Skeletal muscle tissue (tissue), 4 donors: ENCODE measurements around the gene PAX7. TPM values are rescaled to one million over a fixed set of nuclear protein-coding genes. Genes with fewer than 3 reads are reported as not detected.
"Not testable (repeated sequence)": the region's sequence is repeated elsewhere in the genome, so short reads cannot be mapped to it uniquely, and the experiment has no call there.

Experiments used
- H3K27ac ChIP-seq: one replicate; pipeline ENCODE4 v1.7.0; 2013; ENCODE audit warnings: mild to moderate bottlenecking, low read depth, low read length, inconsistent platforms
- H3K27me3 ChIP-seq, 3 donors: one replicate each; pipeline ENCODE4 v1.7.0; 2013; ENCODE audit warnings: low read length in 3 of 3; ENCODE audit not compliant: control insufficient read depth in 3 of 3, insufficient read depth in 3 of 3
- H3K36me3 ChIP-seq, 3 donors: one replicate each; pipeline ENCODE4 v1.7.0; 2013; ENCODE audit warnings: low read length in 3 of 3; ENCODE audit not compliant: control insufficient read depth in 3 of 3, insufficient read depth in 3 of 3
- H3K4me1 ChIP-seq, 3 donors: one replicate each; pipeline ENCODE4 v1.7.0; 2013; ENCODE audit warnings: low read length in 3 of 3, mild to moderate bottlenecking in 3 of 3; ENCODE audit not compliant: control insufficient read depth in 3 of 3, insufficient read depth in 3 of 3
- H3K4me3 ChIP-seq, 3 donors: one replicate each; pipeline ENCODE4 v1.7.0; 2013; ENCODE audit warnings: low read length in 3 of 3
- H3K9ac ChIP-seq, 3 donors: one replicate each; pipeline ENCODE4 v1.7.0; 2013; ENCODE audit warnings: low read length in 3 of 3, mild to moderate bottlenecking in 3 of 3, moderate library complexity in 2 of 3, low read depth in 1 of 3
- H3K9me3 ChIP-seq, 3 donors: one replicate each; pipeline ENCODE4 v1.7.0; 2013; ENCODE audit warnings: low read length in 3 of 3; ENCODE audit not compliant: control insufficient read depth in 3 of 3
- total RNA-seq: library from RNA; depleted of rRNA; stranded (reverse); fragments of >200 nt; gene quantifications from one replicate; pipeline ENCODE4 v1.2.3, GENCODE V29; 2014
- donor health status: Osteomylitis.

PAX7 gene
- 13.0 TPM for total RNA-seq

DNA sequence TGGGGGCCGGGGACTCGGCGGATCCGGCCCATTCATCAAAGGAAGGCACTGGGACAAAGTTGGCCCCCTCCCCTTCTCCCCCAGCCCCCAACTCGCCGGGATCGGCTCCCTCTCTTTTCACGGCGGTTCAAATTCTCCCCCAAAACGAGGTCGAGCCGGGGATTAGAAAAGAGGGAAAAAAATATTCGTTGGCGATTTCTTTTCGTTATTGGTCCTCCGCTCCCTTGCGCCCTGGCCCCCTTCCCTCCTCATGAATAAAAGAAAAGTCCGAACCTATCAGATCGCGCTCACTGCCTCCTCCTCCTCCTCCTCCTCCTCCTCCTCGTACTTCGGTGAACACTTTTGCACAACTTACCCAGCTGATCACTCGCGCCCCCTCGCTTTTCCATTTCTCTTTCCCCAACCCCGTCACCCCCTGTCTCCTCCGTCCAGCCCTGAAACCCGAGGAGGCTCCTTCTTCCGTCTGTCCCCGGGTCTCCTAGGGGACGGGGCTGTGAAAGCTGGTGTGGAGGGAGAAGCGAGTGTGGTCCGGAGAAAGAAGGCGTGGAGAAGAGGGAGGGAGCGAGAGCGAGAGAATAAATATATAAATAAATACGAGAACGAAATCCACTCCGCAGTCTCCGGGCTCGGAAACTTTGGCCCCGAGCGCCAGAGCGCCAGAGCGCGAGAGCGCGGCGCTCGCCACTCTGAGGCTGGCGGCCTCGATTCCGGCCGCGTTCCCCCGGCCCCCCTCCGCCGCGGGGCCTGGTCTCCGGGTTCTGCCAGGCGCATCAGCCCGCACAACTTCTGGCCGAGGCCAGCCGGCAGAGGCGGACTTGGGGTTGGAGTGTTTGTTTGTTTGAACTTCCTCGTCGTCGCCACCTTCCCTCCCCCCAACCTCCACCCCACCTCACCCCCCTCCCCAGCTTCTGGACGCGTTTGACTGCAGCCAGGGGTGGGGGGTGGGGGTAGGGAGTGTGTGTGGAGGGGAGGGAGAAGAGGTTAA, at the start of gene PAX7:
Gene PAX7 (plus strand): TSS at position 336 of the 985 bp plus-strand sequence. CDS start 758 bp downstream, outside the sequence.
- Histone ChIP-seq H3K9ac (peak within 1 kb of the TSS in 1 of 3 donors; percentile 32), H3K27ac (no peak within 1 kb of the TSS), H3K4me1 (peaks cover 5 to 14% (median 8%) of the 10 kb centered on the region in 3 donors), H3K9me3 (no peaks in the 10 kb centered on the region), H3K27me3 (peaks cover 76 to 78% (median 77%) of the 10 kb centered on the region in 3 donors), H3K36me3 (no peaks in the 10 kb centered on the region), H3K4me3 (peak within 1 kb of the TSS in 2 of 3 donors; percentile 22 to 38)

DNA sequence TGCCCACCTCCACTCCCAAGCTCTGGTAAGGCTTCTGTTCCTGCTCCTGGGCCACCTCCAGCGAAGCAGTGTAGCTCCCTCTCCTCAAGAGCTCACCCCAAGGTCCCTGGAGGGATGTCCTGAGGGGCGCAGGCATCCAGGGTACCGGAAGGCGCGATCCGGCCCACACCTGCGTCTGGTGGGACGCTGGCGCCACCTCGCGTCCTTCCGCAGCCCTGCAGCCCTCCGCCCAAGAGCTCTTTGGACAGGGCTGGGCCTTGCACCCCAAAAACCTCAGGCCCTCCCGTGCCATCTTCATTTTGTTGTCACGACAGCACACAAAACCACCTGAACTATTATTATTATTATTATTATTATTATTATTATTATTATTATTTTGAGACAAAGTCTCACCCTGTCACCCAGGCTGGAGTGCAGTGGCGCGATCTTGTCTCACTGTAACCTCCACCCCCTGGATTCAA, 49.2 kb upstream of the PAX7 start:
- H3K4me3 ChIP-seq, result no peak overlapping the region
- H3K9me3 ChIP-seq, result no peaks in the 10 kb centered on the region
- peaks cover 0 to 7% (median 0%) of the 10 kb centered on the region in 3 donors for H3K4me1 ChIP-seq
- H3K36me3 ChIP-seq, result no peaks in the 10 kb centered on the region
- H3K27ac ChIP-seq, result no peak overlapping the region
- peaks cover 11 to 23% (median 19%) of the 10 kb centered on the region in 3 donors for H3K27me3 ChIP-seq
- H3K9ac ChIP-seq, result no peak overlapping the region

DNA sequence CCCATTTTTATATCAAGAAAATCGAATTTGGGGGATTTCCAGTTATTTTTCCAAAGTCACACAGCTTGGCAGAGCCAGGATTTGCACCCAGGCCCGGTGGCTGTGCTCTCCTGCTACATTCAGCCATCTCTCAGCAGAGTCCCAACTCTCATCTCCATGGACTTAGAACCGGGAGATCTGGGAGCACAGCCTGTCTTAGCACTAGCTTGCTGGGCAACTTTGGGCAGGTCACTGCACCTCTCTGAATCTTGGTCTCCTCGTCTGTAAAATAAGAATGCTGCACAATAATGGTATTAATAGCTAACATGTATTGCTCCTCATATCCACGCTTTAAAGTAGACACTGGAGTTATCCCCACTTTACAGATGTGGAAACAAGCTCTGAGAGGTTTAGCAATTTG, 47.8 kb upstream of the PAX7 start:
- Histone ChIP-seq H3K27me3 (peaks cover 11 to 33% (median 25%) of the 10 kb centered on the region in 3 donors), H3K4me1 (peaks cover 0 to 7% (median 0%) of the 10 kb centered on the region in 3 donors), H3K9me3 (no peaks in the 10 kb centered on the region), H3K36me3 (no peaks in the 10 kb centered on the region), H3K9ac (no peak overlapping the region), H3K4me3 (no peak overlapping the region), H3K27ac (no peak overlapping the region)

DNA sequence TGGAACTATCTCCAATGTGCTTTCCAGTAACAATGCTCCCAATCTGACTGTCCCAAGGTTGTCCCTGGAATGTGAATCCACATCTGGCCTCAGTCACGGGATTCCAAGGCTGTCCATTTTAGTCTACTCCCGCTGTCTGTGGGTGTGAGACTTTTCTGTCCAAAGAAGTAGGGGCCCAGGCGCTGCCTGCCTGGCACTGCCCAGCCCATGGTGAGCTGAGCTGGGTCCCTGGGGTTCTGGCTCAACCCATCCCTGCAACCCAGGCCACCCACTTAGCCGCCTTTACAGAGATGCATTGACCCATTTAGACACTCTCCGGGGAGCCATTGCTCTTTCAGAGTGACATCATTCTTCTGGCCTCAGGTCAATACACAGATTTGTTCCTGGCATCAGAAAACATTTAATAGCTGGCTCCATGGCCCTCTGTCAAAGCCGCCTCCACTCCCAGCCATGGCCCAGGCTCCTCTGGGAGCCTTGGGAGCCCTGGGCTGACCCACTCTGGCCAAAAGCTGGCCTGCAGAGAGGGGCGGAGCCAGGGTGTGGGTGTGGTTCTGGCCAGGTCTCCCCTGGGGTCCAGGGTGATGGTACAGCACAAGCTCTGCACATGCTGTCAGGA, 47.2 kb upstream of the PAX7 start:
- peaks cover 13 to 33% (median 29%) of the 10 kb centered on the region in 3 donors for H3K27me3 ChIP-seq
- no peak overlapping the region for H3K9ac ChIP-seq

DNA sequence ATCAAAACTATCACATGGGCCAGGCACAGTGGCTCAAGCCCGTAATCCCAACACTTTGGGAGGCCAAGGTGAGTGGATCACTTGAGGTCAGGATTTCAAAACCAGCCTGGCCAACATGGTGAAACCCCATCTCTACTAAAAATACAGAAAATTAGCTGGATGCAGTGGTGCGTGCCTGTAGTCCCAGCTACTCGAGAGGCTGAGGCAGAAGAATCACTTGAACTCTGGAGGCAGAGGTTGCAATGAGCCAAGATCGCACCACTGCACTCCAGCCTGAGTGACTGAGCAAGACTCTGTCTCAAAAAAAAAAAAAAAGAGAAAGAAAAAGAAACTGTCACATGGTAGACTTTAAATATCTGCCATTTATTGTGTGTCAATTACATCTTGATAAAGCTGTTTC, 44.6 kb upstream of the PAX7 start:
- not testable (repeated sequence) for H3K4me1 ChIP-seq, H3K4me3 ChIP-seq, H3K27ac ChIP-seq, H3K9ac ChIP-seq, H3K36me3 ChIP-seq, H3K9me3 ChIP-seq
- peaks cover 9 to 23% (median 18%) of the 10 kb centered on the region in 3 donors for H3K27me3 ChIP-seq

More for the DNA sequence above, 47.2 kb upstream of the PAX7 start:
- no peak overlapping the region for H3K27ac ChIP-seq
- H3K4me3 ChIP-seq, result no peak overlapping the region
- no peaks in the 10 kb centered on the region for H3K9me3 ChIP-seq
- H3K36me3 ChIP-seq, result no peaks in the 10 kb centered on the region
- H3K4me1 ChIP-seq, result peaks cover 0 to 7% (median 0%) of the 10 kb centered on the region in 3 donors

DNA sequence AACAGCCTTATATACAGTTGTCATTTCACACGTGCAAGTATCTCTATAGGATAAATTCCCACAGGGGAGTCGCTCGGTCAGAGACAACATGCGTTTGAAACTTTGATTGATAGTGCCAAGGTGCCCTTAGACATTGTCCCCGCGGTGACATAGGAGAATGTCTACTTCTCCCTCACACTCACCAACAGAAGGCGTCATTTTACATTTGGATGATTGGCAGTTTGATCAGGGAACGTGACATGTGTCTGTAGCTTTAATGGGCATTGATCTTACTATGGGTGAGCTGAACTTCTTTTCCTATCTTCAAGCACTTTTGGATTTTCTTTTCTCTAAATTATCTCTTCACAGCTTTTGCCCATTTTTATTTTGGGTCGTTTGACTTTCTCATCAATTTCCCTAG, 42.6 kb upstream of the PAX7 start:
- Histone ChIP-seq H3K9ac (no peak overlapping the region), H3K36me3 (no peaks in the 10 kb centered on the region), H3K4me3 (no peak overlapping the region), H3K27ac (no peak overlapping the region), H3K4me1 (peaks cover 0 to 4% (median 0%) of the 10 kb centered on the region in 3 donors), H3K9me3 (no peaks in the 10 kb centered on the region), H3K27me3 (peaks cover 4 to 18% (median 14%) of the 10 kb centered on the region in 3 donors)

DNA sequence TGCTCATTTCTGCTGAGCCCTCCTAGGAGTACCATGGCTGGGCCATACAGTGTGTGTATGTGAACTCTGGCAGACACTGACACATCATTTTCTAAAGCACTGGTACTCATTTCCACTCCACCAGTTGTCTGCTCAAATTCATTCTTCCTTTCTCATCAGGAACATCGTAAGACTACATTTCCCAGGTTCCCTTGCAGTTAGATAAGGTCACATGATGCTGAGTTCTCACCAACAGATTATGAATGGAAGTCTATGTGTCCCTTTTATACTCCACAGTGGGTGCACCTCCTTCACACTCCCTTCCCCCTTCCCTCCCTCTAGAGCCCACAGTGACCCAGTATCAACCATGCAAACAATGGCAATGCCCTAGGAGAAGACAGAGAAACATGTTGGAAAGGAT, 38.3 kb upstream of the PAX7 start:
- Histone ChIP-seq H3K9me3 (no peaks in the 10 kb centered on the region), H3K9ac (no peak overlapping the region), H3K4me1 (no peaks in the 10 kb centered on the region), H3K4me3 (no peak overlapping the region), H3K27ac (no peak overlapping the region), H3K27me3 (peaks cover 7 to 23% (median 9%) of the 10 kb centered on the region in 3 donors), H3K36me3 (no peaks in the 10 kb centered on the region)

DNA sequence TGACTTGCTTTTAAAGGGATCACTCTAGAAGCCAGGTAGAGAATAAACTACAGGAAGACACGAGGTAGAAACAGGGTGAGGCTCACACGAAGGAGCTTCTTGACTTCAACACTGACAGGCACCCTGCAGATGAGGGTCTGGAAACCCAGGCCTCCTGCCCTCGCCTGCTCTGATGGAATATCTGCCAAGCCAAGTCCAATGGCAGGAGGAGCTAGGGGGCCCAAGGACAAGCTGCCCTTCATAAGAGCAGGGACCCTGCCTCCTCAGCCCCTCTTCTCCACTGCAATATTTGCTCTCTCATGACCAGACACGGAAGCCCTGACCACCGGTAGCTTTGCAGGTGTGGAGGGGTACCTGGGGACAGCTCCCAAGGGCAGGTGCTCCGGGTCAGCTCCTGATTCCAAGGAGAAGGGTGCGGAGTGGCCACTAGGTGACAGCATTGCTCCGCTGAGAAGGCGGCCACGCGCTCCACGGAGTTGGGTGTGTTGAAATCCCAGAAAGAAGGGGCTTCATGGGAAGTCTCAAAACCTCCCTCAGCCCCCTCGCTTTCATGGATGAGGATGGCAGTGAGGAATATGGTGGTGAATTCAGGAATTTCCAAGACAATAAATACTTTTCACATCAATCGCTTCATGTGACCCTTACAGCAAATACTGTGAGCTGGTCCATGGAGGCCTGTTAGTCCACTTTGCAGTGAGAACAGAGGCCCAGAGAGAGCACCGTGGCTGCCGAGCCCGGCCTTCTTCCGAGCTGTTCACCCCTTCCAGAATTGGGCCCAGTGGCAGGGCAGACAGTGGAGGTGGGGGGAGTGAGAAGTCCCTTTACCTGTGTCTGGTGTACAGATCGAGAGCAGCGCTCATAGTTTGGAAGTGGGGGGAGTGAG, 33.2 kb upstream of the PAX7 start:
- H3K4me1 ChIP-seq, result no peaks in the 10 kb centered on the region
- peaks cover 16 to 35% (median 16%) of the 10 kb centered on the region in 3 donors for H3K27me3 ChIP-seq
- no peak overlapping the region for H3K27ac ChIP-seq
- H3K36me3 ChIP-seq, result no peaks in the 10 kb centered on the region
- H3K9me3 ChIP-seq, result no peaks in the 10 kb centered on the region
- H3K4me3 ChIP-seq, result no peak overlapping the region
- no peak overlapping the region for H3K9ac ChIP-seq

DNA sequence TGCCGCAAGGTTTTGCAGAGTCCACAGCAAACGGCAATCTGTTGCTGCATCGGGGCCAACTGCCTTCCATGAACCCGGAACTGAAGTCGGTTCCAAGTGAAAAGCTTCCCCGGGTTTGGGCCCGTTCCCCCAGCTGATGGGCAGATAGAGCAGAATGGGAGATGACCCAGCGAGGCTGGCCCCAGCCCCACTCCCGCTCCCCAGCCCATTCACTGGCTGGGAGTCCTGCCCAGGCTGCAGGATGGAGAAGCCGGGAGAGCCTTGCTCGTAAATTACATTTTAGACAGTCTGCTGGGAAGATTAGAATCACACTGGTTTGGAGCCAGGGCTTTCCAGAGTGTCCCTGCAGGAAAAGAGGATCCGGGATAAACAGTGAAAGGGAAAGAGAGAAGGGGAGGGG, 31.6 kb upstream of the PAX7 start:
- no peaks in the 10 kb centered on the region for H3K9me3 ChIP-seq
- H3K4me1 ChIP-seq, result no peaks in the 10 kb centered on the region
- no peaks in the 10 kb centered on the region for H3K36me3 ChIP-seq
- H3K9ac ChIP-seq, result no peak overlapping the region
- no peak overlapping the region for H3K4me3 ChIP-seq
- H3K27me3 ChIP-seq, result peaks cover 11 to 31% (median 16%) of the 10 kb centered on the region in 3 donors
- H3K27ac ChIP-seq, result no peak overlapping the region
